ENCODE results near the gene PIKFYVE.

The PIKFYVE gene

DNA sequence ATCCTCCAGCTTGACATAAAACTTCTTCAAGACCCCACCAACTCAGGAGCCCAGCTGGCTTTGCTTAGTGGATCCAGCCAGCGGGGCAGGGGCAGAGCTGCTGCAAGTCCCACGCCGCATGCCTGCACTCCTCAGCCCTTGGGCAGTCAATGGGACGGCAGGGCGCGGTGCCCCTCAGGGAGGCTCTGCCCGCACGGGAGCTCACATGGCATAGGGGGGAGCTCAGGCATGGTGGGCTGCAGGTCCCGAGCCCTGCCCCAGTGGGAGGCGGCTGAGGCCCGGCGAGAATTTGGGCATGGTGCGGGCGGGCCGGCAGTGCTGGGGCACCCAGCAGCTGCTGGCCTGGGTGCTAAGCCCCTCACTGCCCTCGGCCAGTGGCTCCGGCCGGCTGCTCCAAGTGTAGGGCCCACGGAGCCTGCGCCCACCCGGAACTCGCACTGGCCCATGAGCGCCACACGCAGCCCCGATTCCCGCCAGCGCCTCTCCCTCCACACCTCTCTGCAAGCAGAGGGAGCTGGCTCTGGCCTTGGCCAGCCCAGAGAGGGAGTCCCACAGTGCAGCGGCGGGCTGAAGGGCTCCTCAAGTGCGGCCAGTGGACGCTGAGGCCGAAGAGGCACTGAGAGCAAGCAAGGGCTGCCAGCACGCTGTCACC lies 38.3 kb upstream of the PIKFYVE start:
- Histone ChIP-seq H3K27me3 (ENCODE audit: insufficient read depth, poor library complexity, severe bottlenecking) (no peaks in the 10 kb centered on the region), H3K36me3 (ENCODE audit: low read depth) (no peaks in the 10 kb centered on the region), H3K4me1 (ENCODE audit: insufficient read depth, poor library complexity, severe bottlenecking) (no peaks in the 10 kb centered on the region), H3K4me3 (ENCODE audit: severe bottlenecking) (no peak overlapping the region), H3K9me3 (ENCODE audit: severe bottlenecking) (no peaks in the 10 kb centered on the region), H3K27ac (ENCODE audit: poor library complexity, severe bottlenecking) (no peak overlapping the region)
- ATAC-seq (ENCODE audit: low read depth) = no peak
- no peak for DNase-seq (ENCODE audit: low spot score)
- TF ChIP-seq, protein P1, sequence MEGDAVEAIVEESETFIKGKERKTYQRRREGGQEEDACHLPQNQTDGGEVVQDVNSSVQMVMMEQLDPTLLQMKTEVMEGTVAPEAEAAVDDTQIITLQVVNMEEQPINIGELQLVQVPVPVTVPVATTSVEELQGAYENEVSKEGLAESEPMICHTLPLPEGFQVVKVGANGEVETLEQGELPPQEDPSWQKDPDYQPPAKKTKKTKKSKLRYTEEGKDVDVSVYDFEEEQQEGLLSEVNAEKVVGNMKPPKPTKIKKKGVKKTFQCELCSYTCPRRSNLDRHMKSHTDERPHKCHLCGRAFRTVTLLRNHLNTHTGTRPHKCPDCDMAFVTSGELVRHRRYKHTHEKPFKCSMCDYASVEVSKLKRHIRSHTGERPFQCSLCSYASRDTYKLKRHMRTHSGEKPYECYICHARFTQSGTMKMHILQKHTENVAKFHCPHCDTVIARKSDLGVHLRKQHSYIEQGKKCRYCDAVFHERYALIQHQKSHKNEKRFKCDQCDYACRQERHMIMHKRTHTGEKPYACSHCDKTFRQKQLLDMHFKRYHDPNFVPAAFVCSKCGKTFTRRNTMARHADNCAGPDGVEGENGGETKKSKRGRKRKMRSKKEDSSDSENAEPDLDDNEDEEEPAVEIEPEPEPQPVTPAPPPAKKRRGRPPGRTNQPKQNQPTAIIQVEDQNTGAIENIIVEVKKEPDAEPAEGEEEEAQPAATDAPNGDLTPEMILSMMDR (IDR thresholded peaks at IDR 0.05; ENCODE audit: poor library complexity, severe bottlenecking) = no peak

DNA sequence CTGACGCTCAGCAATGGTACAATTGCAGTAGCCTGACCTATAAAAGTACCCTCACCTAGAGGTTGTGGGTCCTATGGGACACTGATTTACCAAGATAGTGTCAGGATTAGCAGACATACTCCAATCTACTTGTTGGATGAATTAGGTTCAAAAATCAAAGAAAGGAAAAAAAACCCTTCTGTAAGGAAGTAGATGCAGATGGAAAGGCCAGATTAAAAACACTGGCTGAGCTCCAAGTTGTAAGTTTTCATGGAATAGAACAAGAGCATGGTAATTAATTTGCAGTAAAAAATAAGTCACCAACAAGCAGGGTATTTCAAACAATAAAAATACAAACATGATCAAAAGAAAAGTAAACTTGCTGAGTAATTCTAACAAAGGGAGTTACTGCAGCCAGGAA lies 37.6 kb upstream of the PIKFYVE start:
- ATAC-seq (ENCODE audit: low read depth) = no peak
- H3K27me3 ChIP-seq (ENCODE audit: insufficient read depth, poor library complexity, severe bottlenecking) = no peaks in the 10 kb centered on the region
- TF ChIP-seq, protein P1 (IDR thresholded peaks at IDR 0.05; ENCODE audit: poor library complexity, severe bottlenecking) = no peak

DNA sequence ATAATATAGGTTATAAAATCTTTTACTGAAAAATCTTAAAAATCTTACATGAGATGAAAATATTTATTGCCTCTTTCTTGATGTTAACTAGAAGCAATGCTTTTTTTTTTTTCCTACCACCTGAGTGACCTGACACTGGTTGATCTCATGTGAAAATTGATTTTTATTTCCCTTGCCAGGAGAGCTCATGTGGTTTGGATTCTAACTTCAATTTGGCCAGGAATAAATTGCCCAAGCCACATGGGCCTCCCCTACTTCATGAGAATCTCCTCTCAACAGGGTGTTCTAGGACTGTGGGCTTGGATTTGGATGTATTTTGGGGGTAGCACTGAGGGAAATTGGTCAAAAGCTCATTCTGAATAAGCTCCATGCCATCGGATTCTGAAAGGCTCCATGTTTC lies 31.3 kb upstream of the PIKFYVE start:
- ATAC-seq (ENCODE audit: low read depth) (no peak), DNase-seq (ENCODE audit: low spot score) (no peak)
- Histone ChIP-seq H3K4me3 (ENCODE audit: severe bottlenecking) (no peak overlapping the region), H3K9me3 (ENCODE audit: severe bottlenecking) (no peaks in the 10 kb centered on the region), H3K36me3 (ENCODE audit: low read depth) (peaks cover 24% of the 10 kb centered on the region), H3K27me3 (ENCODE audit: insufficient read depth, poor library complexity, severe bottlenecking) (no peaks in the 10 kb centered on the region), H3K4me1 (ENCODE audit: insufficient read depth, poor library complexity, severe bottlenecking) (no peaks in the 10 kb centered on the region), H3K27ac (ENCODE audit: poor library complexity, severe bottlenecking) (no peak overlapping the region)
- TF ChIP-seq, protein P1 (IDR thresholded peaks at IDR 0.05; ENCODE audit: poor library complexity, severe bottlenecking) = no peak

More for the DNA sequence above, 37.6 kb upstream of the PIKFYVE start:
- Histone ChIP-seq H3K9me3 (ENCODE audit: severe bottlenecking) (no peaks in the 10 kb centered on the region), H3K4me3 (ENCODE audit: severe bottlenecking) (no peak overlapping the region), H3K36me3 (ENCODE audit: low read depth) (no peaks in the 10 kb centered on the region), H3K4me1 (ENCODE audit: insufficient read depth, poor library complexity, severe bottlenecking) (no peaks in the 10 kb centered on the region), H3K27ac (ENCODE audit: poor library complexity, severe bottlenecking) (no peak overlapping the region)
- DNase-seq (ENCODE audit: low spot score) = no peak

DNA sequence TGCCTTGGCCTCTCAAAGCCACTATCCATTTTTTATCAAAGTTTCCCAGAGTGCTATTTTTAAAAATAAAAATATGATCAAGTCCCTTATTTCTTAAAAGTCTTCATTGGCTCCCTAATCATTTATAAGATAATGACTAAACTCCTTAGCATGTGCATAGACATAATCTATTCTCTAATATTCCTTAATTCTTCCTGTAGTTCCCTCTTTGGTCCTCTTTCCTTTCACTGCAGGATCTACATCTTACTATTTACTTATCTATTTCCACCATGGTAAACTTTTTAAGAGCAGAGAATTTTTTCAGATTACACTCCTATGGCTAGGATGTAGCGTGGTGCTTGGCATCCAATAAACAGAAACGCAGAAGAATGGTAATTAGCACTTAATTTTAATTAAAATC lies 30.2 kb upstream of the PIKFYVE start:
- no peaks in the 10 kb centered on the region for H3K9me3 ChIP-seq (ENCODE audit: severe bottlenecking)
- no peaks in the 10 kb centered on the region for H3K27me3 ChIP-seq (ENCODE audit: insufficient read depth, poor library complexity, severe bottlenecking)
- ATAC-seq (ENCODE audit: low read depth) (no peak), DNase-seq (ENCODE audit: low spot score) (no peak)
- H3K27ac ChIP-seq (ENCODE audit: poor library complexity, severe bottlenecking) = no peak overlapping the region
- H3K4me1 ChIP-seq (ENCODE audit: insufficient read depth, poor library complexity, severe bottlenecking) = no peaks in the 10 kb centered on the region
- peaks cover 32% of the 10 kb centered on the region for H3K36me3 ChIP-seq (ENCODE audit: low read depth)
- TF ChIP-seq, protein P1 (IDR thresholded peaks at IDR 0.05; ENCODE audit: poor library complexity, severe bottlenecking) = no peak
- H3K4me3 ChIP-seq (ENCODE audit: severe bottlenecking) = no peak overlapping the region

DNA sequence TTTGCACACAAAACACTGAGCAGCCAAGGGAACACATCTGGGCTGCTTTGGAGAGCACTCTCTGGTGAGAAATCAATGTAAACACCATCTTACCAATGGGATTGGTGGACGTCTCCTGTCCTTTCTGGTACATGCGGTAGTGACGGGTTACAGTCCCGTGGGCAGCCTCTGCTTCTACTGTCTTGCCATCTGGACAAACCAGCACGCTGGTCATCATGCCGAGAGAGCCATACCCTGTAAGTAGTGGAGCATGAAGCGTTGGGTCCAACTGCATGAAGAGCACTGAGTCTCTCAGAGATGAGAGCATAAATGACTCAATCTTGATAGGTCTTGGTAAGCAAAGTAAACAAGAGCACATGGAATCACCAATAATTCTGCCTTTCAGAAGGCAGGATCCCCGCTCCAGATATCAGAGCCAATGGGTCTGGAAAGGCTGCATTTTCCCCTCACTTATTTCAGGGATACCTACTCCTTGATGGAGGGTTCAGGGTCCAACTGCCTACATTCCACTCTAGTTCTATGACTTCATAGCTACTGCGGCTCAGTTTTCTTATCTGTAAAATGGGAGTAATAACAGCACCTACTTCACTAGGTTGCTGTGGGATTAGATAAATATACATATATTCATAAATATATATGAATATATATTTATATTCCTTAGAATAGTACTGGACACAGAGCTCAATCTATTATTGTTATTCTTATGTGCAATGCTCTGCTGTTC lies 26.1 kb upstream of the PIKFYVE start:
- DNase-seq (ENCODE audit: low spot score) (no peak), ATAC-seq (ENCODE audit: low read depth) (no peak)
- Histone ChIP-seq H3K27ac (ENCODE audit: poor library complexity, severe bottlenecking) (no peak overlapping the region), H3K27me3 (ENCODE audit: insufficient read depth, poor library complexity, severe bottlenecking) (no peaks in the 10 kb centered on the region), H3K4me3 (ENCODE audit: severe bottlenecking) (no peak overlapping the region), H3K4me1 (ENCODE audit: insufficient read depth, poor library complexity, severe bottlenecking) (no peaks in the 10 kb centered on the region), H3K9me3 (ENCODE audit: severe bottlenecking) (no peaks in the 10 kb centered on the region), H3K36me3 (ENCODE audit: low read depth) (peaks cover 66% of the 10 kb centered on the region)
- TF ChIP-seq, protein P1 (IDR thresholded peaks at IDR 0.05; ENCODE audit: poor library complexity, severe bottlenecking) = no peak
